GM18502 (cell line): ENCODE data around the gene YPEL1.
"Not testable (repeated sequence)": the region's sequence is repeated elsewhere in the genome, so short reads cannot be mapped to it uniquely, and the experiment has no call there.

Experiments used
- ATAC-seq: cut with Tn5 transposase; IDR thresholded peaks from one replicate; pipeline ENCODE4 v1.9.1; 2021; ENCODE audit warnings: mild to moderate bottlenecking; ENCODE audit not compliant: unreplicated experiment, poor library complexity

Gene YPEL1

GRCh38 chr22:21702094-21702493 is 33.5 kb downstream of the YPEL1 start:
- ATAC-seq: no peak

- no peak for ATAC-seq
Measured at GRCh38 chr22:21701384-21701971, 34.1 kb downstream of the YPEL1 start.

GRCh38 chr22:21700822-21701221 is 34.8 kb downstream of the YPEL1 start:
- ATAC-seq: no peak

GRCh38 chr22:21699643-21700042 is 36.0 kb downstream of the YPEL1 start:
- no peak for ATAC-seq

GRCh38 chr22:21698430-21699329 is 36.9 kb downstream of the YPEL1 start:
- no peak for ATAC-seq

- no peak for ATAC-seq
Measured at GRCh38 chr22:21697880-21698279, 37.7 kb downstream of the YPEL1 start.

- no peak for ATAC-seq
Measured at GRCh38 chr22:21697021-21697771, 38.4 kb downstream of the YPEL1 start.

- ATAC-seq: no peak
Measured at GRCh38 chr22:21696115-21696514, 39.5 kb downstream of the YPEL1 start.

- ATAC-seq: no peak
Measured at GRCh38 chr22:21695430-21696085, 40.0 kb downstream of the YPEL1 start.

GRCh38 chr22:21694795-21695429 is 40.7 kb downstream of the YPEL1 start:
- ATAC-seq: no peak

- ATAC-seq: no peak
Measured at GRCh38 chr22:21694394-21694793, 41.2 kb downstream of the YPEL1 start.

- no peak for ATAC-seq
Measured at GRCh38 chr22:21693999-21694341, 41.6 kb downstream of the YPEL1 start.

- no peak for ATAC-seq
Measured at GRCh38 chr22:21693333-21693998, 42.1 kb downstream of the YPEL1 start.

GRCh38 chr22:21692856-21693255 is 42.7 kb downstream of the YPEL1 start:
- ATAC-seq: not testable (repeated sequence)

- no peak for ATAC-seq
Measured at GRCh38 chr22:21691816-21692215, 43.8 kb downstream of the YPEL1 start.

- ATAC-seq: no peak
Measured at GRCh38 chr22:21690401-21690801, 45.2 kb downstream of the YPEL1 start.

- ATAC-seq: no peak
Measured at GRCh38 chr22:21688706-21689381, 46.8 kb downstream of the YPEL1 start.

GRCh38 chr22:21688341-21688705 is 47.3 kb downstream of the YPEL1 start:
- ATAC-seq: no peak

GRCh38 chr22:21687685-21688259 is 47.8 kb downstream of the YPEL1 start:
- no peak for ATAC-seq
